LNCAP (cell line): ENCODE measurements around the gene C6orf47.

Experiments used
- TF ChIP-seq, protein P1 (sequence below): fragments of 450-650 bp; IDR thresholded peaks from 2 replicates; pipeline ENCODE4 v1.5.1; 2017; ENCODE audit warnings: mild to moderate bottlenecking

The C6orf47 gene

DNA sequence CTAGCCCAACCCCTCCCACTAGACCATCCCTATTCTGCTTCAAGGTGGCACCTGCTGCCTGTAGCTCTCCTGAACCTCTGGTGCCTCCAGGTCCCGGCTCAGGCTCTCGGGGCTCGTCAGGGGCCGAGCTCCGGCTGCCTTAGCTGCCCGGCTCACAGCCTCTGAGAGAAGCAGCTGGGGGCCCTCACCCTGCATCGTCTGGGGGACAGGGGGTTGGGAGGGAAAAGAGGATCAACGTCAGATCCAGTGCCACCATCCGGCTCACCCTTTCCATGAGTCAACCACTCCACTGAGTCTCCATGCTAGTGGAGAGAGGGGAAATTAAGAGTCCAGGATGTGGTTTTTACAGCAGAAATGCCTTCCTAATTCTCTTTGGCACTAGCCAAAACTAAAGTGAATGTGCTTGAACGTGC lies 21.1 kb downstream of the C6orf47 start:
- TF ChIP-seq, protein P1, sequence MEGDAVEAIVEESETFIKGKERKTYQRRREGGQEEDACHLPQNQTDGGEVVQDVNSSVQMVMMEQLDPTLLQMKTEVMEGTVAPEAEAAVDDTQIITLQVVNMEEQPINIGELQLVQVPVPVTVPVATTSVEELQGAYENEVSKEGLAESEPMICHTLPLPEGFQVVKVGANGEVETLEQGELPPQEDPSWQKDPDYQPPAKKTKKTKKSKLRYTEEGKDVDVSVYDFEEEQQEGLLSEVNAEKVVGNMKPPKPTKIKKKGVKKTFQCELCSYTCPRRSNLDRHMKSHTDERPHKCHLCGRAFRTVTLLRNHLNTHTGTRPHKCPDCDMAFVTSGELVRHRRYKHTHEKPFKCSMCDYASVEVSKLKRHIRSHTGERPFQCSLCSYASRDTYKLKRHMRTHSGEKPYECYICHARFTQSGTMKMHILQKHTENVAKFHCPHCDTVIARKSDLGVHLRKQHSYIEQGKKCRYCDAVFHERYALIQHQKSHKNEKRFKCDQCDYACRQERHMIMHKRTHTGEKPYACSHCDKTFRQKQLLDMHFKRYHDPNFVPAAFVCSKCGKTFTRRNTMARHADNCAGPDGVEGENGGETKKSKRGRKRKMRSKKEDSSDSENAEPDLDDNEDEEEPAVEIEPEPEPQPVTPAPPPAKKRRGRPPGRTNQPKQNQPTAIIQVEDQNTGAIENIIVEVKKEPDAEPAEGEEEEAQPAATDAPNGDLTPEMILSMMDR = no peak

DNA sequence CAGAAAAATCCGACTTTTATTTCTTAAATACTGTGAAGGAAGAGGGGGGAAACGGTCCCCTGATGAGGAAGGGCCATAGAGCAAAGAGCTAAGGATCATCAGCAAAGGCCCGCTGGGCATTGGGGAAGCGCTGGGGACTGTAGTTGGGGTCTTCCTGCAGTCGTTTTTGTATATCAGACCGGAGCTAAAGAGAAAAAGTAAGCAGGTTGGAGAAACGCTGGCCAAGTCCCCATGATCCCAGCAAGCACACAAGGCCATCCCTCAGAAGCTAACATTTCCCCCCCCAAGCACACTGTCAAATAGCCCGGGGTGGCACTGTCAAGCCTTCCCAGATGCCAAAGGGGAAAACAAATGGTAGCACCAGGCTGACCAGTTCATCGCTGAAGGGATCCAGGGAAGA lies 21.5 kb downstream of the C6orf47 start:
- TF ChIP-seq, protein P1 = no peak

DNA sequence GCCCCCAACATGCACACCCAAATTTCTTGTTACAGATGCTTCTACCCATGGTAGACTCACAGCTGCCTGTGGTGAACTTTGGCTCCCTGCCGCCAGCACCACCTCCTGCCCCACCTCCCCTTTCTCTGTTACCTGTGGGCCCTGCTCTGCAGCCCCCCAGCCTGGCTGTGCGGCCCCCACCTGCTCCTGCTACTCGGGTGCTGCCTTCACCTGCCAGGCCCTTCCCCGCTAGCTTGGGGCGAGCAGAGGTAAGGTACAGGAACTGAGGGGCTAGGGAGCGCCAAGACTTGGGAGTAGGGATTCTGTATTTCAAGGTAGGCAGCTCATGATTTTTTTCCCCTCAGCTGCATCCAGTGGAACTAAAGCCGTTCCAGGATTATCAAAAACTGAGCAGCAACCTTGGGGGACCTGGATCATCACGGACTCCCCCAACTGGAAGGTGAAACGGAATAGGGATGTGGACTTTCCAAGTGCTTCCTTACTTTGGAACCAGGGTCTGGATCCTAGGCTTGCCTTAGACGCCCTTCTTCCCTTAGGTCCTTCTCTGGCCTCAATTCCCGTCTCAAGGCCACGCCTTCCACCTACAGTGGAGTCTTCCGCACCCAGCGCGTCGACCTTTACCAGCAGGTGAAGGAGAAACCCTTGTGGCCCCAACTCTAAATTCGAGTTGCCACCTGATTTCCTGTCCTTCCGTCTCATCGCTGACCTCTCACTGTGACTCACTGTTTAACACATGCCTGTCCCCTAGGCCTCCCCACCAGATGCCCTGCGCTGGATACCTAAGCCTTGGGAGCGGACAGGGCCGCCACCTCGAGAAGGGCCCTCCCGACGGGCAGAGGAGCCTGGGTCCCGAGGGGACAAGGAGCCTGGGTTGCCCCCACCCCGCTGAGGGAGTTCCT lies 23.6 kb downstream of the C6orf47 start:
- TF ChIP-seq, protein P1 = no peak

DNA sequence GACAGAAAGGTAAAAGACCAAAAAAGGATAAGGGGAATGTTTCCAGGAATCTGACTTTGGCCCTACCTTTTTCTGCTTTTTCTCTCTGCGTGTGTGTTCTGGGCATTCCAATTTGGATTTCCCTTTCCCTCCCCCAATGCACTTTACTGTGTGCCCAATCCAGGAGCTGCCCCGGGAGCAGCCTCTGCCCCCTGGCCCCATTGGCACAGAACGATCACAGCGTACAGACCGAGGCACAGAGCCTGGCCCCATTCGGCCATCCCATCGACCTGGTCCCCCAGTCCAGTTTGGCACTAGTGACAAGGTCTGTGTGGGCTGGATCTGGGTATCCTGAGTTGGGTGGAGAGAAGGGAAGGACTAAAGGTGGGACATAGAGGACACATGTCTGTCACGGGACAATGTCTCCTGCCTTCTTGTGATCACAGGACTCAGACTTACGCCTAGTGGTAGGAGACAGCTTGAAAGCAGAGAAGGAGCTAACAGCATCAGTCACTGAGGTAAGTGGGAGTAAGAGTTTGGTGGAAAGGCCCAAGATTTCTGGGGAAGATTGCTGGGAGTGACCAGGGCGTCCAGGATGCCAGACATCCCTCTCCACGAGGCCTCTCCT lies 25.5 kb downstream of the C6orf47 start:
- TF ChIP-seq, protein P1 = no peak

DNA sequence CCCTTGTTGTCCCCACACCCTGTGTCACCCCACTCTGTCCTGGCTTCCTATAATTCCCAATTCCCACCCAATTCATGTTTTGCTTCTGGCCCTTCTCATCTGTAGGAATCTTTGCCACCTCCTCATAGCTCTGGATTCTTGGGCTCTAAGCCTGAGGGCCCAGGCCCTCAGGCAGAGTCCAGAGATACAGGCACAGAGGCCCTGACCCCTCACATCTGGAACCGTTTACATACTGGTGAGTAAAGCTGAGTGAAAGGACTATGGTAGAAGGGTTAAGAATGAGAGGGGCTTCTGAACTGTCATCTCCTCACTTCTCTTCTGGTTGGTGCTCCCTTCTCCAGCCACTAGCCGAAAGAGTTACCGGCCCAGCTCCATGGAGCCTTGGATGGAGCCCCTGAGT lies 26.4 kb downstream of the C6orf47 start:
- TF ChIP-seq, protein P1 = no peak

DNA sequence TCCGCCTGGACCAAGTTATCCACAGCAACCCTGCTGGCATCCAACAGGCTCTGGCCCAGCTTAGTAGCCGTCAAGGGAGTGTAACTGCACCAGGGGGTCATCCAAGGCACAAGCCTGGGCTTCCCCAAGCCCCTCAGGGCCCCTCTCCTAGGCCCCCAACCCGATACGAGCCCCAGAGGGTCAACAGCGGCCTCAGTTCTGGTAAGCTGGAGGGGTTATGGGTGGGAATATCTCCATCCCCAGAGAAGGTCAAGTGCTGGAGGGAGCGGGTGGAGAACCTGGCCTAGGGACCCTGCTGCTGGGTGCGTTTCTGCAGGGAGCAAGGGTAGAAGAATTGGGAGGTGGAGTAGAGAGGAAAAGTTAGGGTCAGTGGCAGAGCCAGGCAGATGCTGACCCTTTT lies 27.1 kb downstream of the C6orf47 start:
- TF ChIP-seq, protein P1 = no peak

DNA sequence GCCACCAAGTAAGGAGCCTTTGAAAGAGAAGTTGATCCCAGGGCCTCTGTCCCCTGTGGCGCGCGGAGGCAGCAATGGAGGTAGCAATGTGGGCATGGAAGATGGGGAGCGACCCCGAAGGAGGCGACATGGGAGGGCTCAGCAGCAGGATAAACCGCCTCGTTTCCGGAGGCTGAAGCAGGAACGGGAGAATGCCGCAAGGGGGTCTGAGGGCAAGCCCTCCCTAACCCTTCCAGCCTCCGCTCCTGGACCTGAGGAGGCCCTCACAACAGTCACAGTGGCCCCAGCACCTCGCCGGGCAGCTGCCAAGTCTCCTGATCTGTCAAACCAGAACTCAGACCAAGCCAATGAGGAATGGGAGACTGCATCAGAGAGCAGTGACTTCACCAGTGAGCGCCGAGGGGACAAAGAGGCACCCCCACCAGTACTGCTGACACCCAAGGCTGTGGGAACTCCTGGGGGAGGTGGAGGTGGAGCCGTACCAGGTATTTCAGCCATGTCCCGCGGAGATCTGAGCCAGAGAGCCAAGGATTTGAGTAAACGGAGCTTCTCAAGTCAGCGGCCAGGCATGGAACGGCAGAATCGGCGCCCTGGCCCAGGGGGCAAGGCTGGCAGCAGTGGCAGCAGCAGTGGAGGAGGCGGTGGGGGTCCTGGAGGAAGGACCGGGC lies 28.2 kb downstream of the C6orf47 start:
- TF ChIP-seq, protein P1 = no peak
